Endothelial cell of umbilical vein (primary cell): ENCODE data around the gene NSL1. TPM values are rescaled to one million over a fixed set of nuclear protein-coding genes. Genes with fewer than 3 reads are reported as not detected.

Experiments
- BruUV-seq: library from RNA; stranded (reverse); fragments of 400-500 nt; replicated peaks from 2 replicates; lab custom pipeline; 2021; lab: Mats Ljungman, UMichigan
- CTCF ChIA-PET: fragments of 300-600, 350-600 bp; sonication (Branson Sonifier 250); formaldehyde crosslinking; loops from one replicate; lab custom pipeline; 2021; ENCODE audit warnings: antibody characterized with exemption, inconsistent platforms; lab: Charles Lee
- POLR2A ChIA-PET: fragments of 300-600, 350-600 bp; sonication (Branson Sonifier 250); formaldehyde crosslinking; loops from one replicate; lab custom pipeline; 2021; ENCODE audit warnings: antibody characterized with exemption, inconsistent platforms; lab: Charles Lee
- DNase-seq: peaks from one replicate; pipeline ENCODE4 v3.0.0-alpha.2; 2011; ENCODE audit warnings: low read depth, low spot score
- FAIRE-seq: peaks from 2 replicates; lab custom pipeline; 2011; peaks lifted over from hg19 to GRCh38; lab: Jason Lieb, UNC
- H2AFZ ChIP-seq: 2 replicates; pipeline ENCODE4 v1.6.0; 2012; ENCODE audit warnings: low read depth, low read length, control low read depth, inconsistent platforms
- H3K27ac ChIP-seq: 2 replicates; pipeline ENCODE4 v1.5.1; 2011; ENCODE audit warnings: low read depth, mild to moderate bottlenecking, control low read depth, low read length, moderate library complexity; ENCODE audit not compliant: insufficient read depth
- H3K27me3 ChIP-seq, 2 experiments: 2 replicates each; pipeline versions ENCODE4 v1.6.0 to v1.6.1; 2011; ENCODE audit warnings: low read length in 2 of 2, mixed read lengths in 1 of 2; ENCODE audit not compliant: control insufficient read depth in 2 of 2, insufficient read depth in 2 of 2
- H3K36me3 ChIP-seq, 2 experiments: 2 replicates in 1 of 2; 3 replicates in 1 of 2; pipeline ENCODE4 v1.5.1; 2011; ENCODE audit warnings: low read length in 2 of 2, mild to moderate bottlenecking in 1 of 2, moderate library complexity in 1 of 2; ENCODE audit not compliant: control insufficient read depth in 2 of 2, insufficient read depth in 2 of 2; ENCODE audit errors: extremely low read depth in 1 of 2
- H3K4me1 ChIP-seq: 3 replicates; pipeline ENCODE4 v1.5.1; 2011; ENCODE audit warnings: mild to moderate bottlenecking, low read length; ENCODE audit not compliant: control insufficient read depth, insufficient read depth; ENCODE audit errors: extremely low read depth
- H3K4me2 ChIP-seq: 2 replicates; pipeline ENCODE4 v1.6.1; 2011; ENCODE audit warnings: low read length, control low read depth, mixed read lengths; ENCODE audit not compliant: insufficient read depth
- H3K4me3 ChIP-seq, 3 experiments: fragments of 200-600 bp in 1 of 3; sonication (generic), shearing (Covaris generic) in 1 of 3; replicated peaks in 1 of 3; 2 replicates each; pipeline ENCODE4 v1.5.1; 2011 to 2016; ENCODE audit warnings: control low read depth in 3 of 3, low read length in 3 of 3, mild to moderate bottlenecking in 2 of 3, inconsistent platforms in 1 of 3, low read depth in 1 of 3, moderate library complexity in 1 of 3; ENCODE audit not compliant: insufficient read depth in 1 of 3
- H3K79me2 ChIP-seq: 2 replicates; pipeline ENCODE4 v1.6.0; 2012; ENCODE audit warnings: low read length, inconsistent platforms; ENCODE audit not compliant: control insufficient read depth, insufficient read depth
- H3K9ac ChIP-seq: replicated peaks from 2 replicates; pipeline ENCODE3; 2011; ENCODE audit warnings: low read length, control low read depth; ENCODE audit not compliant: insufficient read depth; ENCODE audit errors: extremely low read depth
- H3K9me1 ChIP-seq: replicated peaks from 3 replicates; pipeline ENCODE4 v1.6.0; 2011; ENCODE audit warnings: mild to moderate bottlenecking, low read length; ENCODE audit not compliant: control insufficient read depth, insufficient read depth; ENCODE audit errors: extremely low read depth
- H3K9me3 ChIP-seq: replicated peaks from 2 replicates; pipeline ENCODE4 v1.5.1; 2012; ENCODE audit warnings: low read length, inconsistent platforms; ENCODE audit not compliant: control insufficient read depth, insufficient read depth
- H4K20me1 ChIP-seq: replicated peaks from 2 replicates; pipeline ENCODE3; 2011; ENCODE audit warnings: mild to moderate bottlenecking, low read length; ENCODE audit not compliant: control insufficient read depth, insufficient read depth; ENCODE audit errors: extremely low read depth
- CTCF ChIP-seq, 2 donors: IDR thresholded peaks; 1 replicate in 1 of 2; 2 replicates in 1 of 2; pipeline ENCODE4 v1.5.1; 2011; ENCODE audit warnings: low read length in 2 of 2, mild to moderate bottlenecking in 2 of 2, moderate library complexity in 2 of 2, control low read depth in 1 of 2, inconsistent platforms in 1 of 2, low read depth in 1 of 2; ENCODE audit not compliant: insufficient read depth in 1 of 2; ENCODE audit errors: extremely low read depth in 1 of 2
- EZH2 ChIP-seq: IDR thresholded peaks from 2 replicates; pipeline ENCODE4 v1.6.1; 2012; ENCODE audit warnings: borderline replicate concordance, low read depth, mild to moderate bottlenecking, moderate library complexity, low read length, inconsistent platforms; ENCODE audit not compliant: severe bottlenecking
- FOS ChIP-seq: IDR thresholded peaks from 2 replicates; pipeline ENCODE4 v1.6.1; 2011; ENCODE audit warnings: mild to moderate bottlenecking, low read length, moderate library complexity, borderline replicate concordance; ENCODE audit not compliant: insufficient read depth
- GATA2 ChIP-seq: IDR thresholded peaks from 2 replicates; pipeline ENCODE4 v1.7.0; 2011; ENCODE audit warnings: low read depth, mild to moderate bottlenecking, moderate library complexity, mixed read lengths, low read length; ENCODE audit not compliant: insufficient read length, insufficient read depth
- JUN ChIP-seq: IDR thresholded peaks from 2 replicates; pipeline ENCODE4 v1.6.1; 2011; ENCODE audit warnings: borderline replicate concordance, low read depth; ENCODE audit not compliant: insufficient read length, insufficient read depth
- MAX ChIP-seq: IDR thresholded peaks from 2 replicates; pipeline ENCODE4 v1.6.1; 2011; ENCODE audit not compliant: insufficient read depth, insufficient read length
- MYC ChIP-seq: IDR thresholded peaks from one replicate; pipeline ENCODE4 v1.6.1; 2011; ENCODE audit warnings: mild to moderate bottlenecking, low read depth, low read length
- POLR2A ChIP-seq: IDR thresholded peaks from 2 replicates; pipeline ENCODE4 v1.6.1; 2012; ENCODE audit warnings: low read depth, mild to moderate bottlenecking, control low read depth, low read length
- POLR2AphosphoS5 ChIP-seq: IDR thresholded peaks from 2 replicates; pipeline ENCODE4 v1.6.1; 2012; ENCODE audit warnings: low read depth, mild to moderate bottlenecking, control low read depth, low read length, moderate library complexity; ENCODE audit not compliant: insufficient read depth
- dilution Hi-C: fragments of 300-500 bp; cut with MboI; formaldehyde crosslinking; loops from one replicate; pipeline ENCODE4 v1.15.0; 2019; ENCODE audit warnings: low sequenced_read_pairs; ENCODE audit not compliant: extremely low pct_ligation_motif_present
- intact Hi-C: fragments of 100-400 bp; cut with micrococcal nuclease; formaldehyde crosslinking; loops from one replicate; pipeline ENCODE4 v1.10.0; 2022
- polyA plus RNA-seq, 4 experiments: library from polyadenylated mRNA; depleted of rRNA in 3 of 4; stranded (reverse) in 3 of 4; unstranded in 1 of 4; fragments of >200 nt; gene quantifications; 2 replicates each; pipeline versions ENCODE4 v1.2.1 to v1.2.3, GENCODE V29; 2011 to 2012; ENCODE audit warnings: missing spikeins in 1 of 4
- total RNA-seq: library from RNA; stranded (reverse); gene quantifications from 2 replicates; pipeline ENCODE4 v1.2.3, GENCODE V29; 2021

NSL1 gene
- total and polyA plus RNA-seq, 2 donors (not counting 3 experiments of a cell fraction or from before 2014, with no cell fraction given) = 15.5 to 30.2 TPM

- POLR2A ChIA-PET = no interaction called here
Observed at GRCh38 chr1:212777151-212777550, 14.4 kb downstream of the NSL1 start.

GRCh38 chr1:212775241-212775640, 16.3 kb downstream of the NSL1 start:
- no peak overlapping the region for H3K4me3 ChIP-seq
- H3K9me1 ChIP-seq = no peaks in the 10 kb centered on the region
- H3K27me3 ChIP-seq = no peaks in the 10 kb centered on the region
- H4K20me1 ChIP-seq = no peaks in the 10 kb centered on the region
- BruUV-seq = no TSS peak
- ChIA-PET POLR2A (no interaction called here), CTCF (interaction anchor here (1.0 to 1.5 kb wide), 3 partner anchors 16 to 318 kb away, joined by 3 to 6 read pairs (median 3); partner anchors contain the start of genes NSL1 and TATDN3)
- FAIRE-seq = no peak
- TF ChIP-seq GATA2 = no peak
- no peak for TF ChIP-seq MAX
- no peak for TF ChIP-seq EZH2
- no peak for TF ChIP-seq POLR2AphosphoS5
- no peak for TF ChIP-seq POLR2A
- TF ChIP-seq JUN = no peak
- TF ChIP-seq FOS = no peak
- no peak for TF ChIP-seq MYC
- no peak for TF ChIP-seq CTCF (IDR thresholded peaks at IDR 0.05; ENCODE audit: extremely low read depth in 1 of 2, insufficient read depth in 1 of 2, low read depth in 1 of 2, low read length in 2 of 2)
- dilution Hi-C loops = no loop called here
- H3K4me2 ChIP-seq = no peak overlapping the region
- no peaks in the 10 kb centered on the region for H3K9me3 ChIP-seq
- intact Hi-C loops = no loop called here
- no peaks in the 10 kb centered on the region for H3K4me1 ChIP-seq
- H2AFZ ChIP-seq = no peak overlapping the region
- H3K9ac ChIP-seq = no peak overlapping the region
- H3K79me2 ChIP-seq = no peaks in the 10 kb centered on the region
- no peaks in the 10 kb centered on the region for H3K36me3 ChIP-seq
- H3K27ac ChIP-seq = no peak overlapping the region
- DNase-seq = no peak

More at GRCh38 chr1:212777151-212777550, 14.4 kb downstream of the NSL1 start:
- BruUV-seq = no TSS peak
- H3K4me1 ChIP-seq = peaks cover 4% of the 10 kb centered on the region
- no peaks in the 10 kb centered on the region for H3K27me3 ChIP-seq
- TF ChIP-seq MYC (no peak), MAX (no peak), EZH2 (no peak)
- no peak overlapping the region for H3K4me2 ChIP-seq
- CTCF ChIA-PET = interaction anchor here (0.8 to 2.6 kb wide), 4 partner anchors 27 to 300 kb away, joined by 3 to 11 read pairs (median 8); partner anchors contain the start of gene ATF3
- H3K79me2 ChIP-seq = no peaks in the 10 kb centered on the region
- no peak overlapping the region for H3K9ac ChIP-seq
- H3K36me3 ChIP-seq = peaks cover 0 to 5% of the 10 kb centered on the region in 2 experiments
- intact Hi-C loops (no loop called here), dilution Hi-C loops (no loop called here)
- no peaks in the 10 kb centered on the region for H3K9me3 ChIP-seq
- H4K20me1 ChIP-seq = no peaks in the 10 kb centered on the region
- FAIRE-seq (no peak), DNase-seq (no peak)
- H3K9me1 ChIP-seq = no peaks in the 10 kb centered on the region
- H3K4me3 ChIP-seq = no peak overlapping the region
- H2AFZ ChIP-seq = no peak overlapping the region
- H3K27ac ChIP-seq = no peak overlapping the region
